ENCODE data around the gene FAM200A.

- no peak for TF ChIP-seq CTCF (conservative IDR thresholded peaks at IDR 0.05; ENCODE audit: low read depth, low read length)
- no peak for TF ChIP-seq EZH2 (IDR thresholded peaks at IDR 0.05; ENCODE audit: borderline replicate concordance, low read depth, low read length, poor library complexity, severe bottlenecking)
Measured at GRCh38 chr7:99541212-99541611, 10.7 kb downstream of the FAM200A start.

Measured in A673 (cell line).